ENCODE data around the gene FBXL12.
A peak's percentile ranks its signal among the peaks of the same experiment; 100 is the strongest.
"Not testable (repeated sequence)": the region's sequence is repeated elsewhere in the genome, so short reads cannot be mapped to it uniquely, and the experiment has no call there.

FBXL12 gene

GRCh38 chr19:9847087-9847671 lies 28.3 kb upstream of the FBXL12 start:
- in situ Hi-C loops (cut with HindIII; ENCODE audit: low pct_ligation_motif_present, low sequenced_read_pairs) = no loop called here
- peak; percentile 95 for TF ChIP-seq CTCF (IDR thresholded peaks at IDR 0.05; ENCODE audit: low read depth, low read length, missing control alignments)
- Histone ChIP-seq H3K36me3 (replicated peaks) (peaks cover 32% of the 10 kb centered on the region), H3K27me3 (replicated peaks) (no peaks in the 10 kb centered on the region), H3K4me3 (ENCODE audit: low read depth, low read length) (no peak overlapping the region), H3K27ac (peak overlapping the region; percentile 18)
- peak; percentile 93 for DNase-seq

GRCh38 chr19:9843626-9844273 lies 24.9 kb upstream of the FBXL12 start:
- H3K27ac ChIP-seq; in situ Hi-C loops (cut with HindIII; ENCODE audit: low pct_ligation_motif_present, low sequenced_read_pairs); H3K27me3 ChIP-seq (replicated peaks); DNase-seq; H3K4me3 ChIP-seq (ENCODE audit: low read depth, low read length): not testable (repeated sequence)
- peaks cover 50% of the 10 kb centered on the region for H3K36me3 ChIP-seq (replicated peaks)

- DNase-seq = no peak
- no peak overlapping the region for H3K27ac ChIP-seq
- H3K4me3 ChIP-seq (ENCODE audit: low read depth, low read length) = no peak overlapping the region
- in situ Hi-C loops (cut with HindIII; ENCODE audit: low pct_ligation_motif_present, low sequenced_read_pairs) = no loop called here
- H3K27me3 ChIP-seq (replicated peaks) = no peaks in the 10 kb centered on the region
- peaks cover 49% of the 10 kb centered on the region for H3K36me3 ChIP-seq (replicated peaks)
- TF ChIP-seq CTCF (IDR thresholded peaks at IDR 0.05; ENCODE audit: low read depth, low read length, missing control alignments) = no peak
Measured at GRCh38 chr19:9842834-9843625, 24.2 kb upstream of the FBXL12 start.

- H3K27ac ChIP-seq = no peak overlapping the region
- DNase-seq = no peak
- peaks cover 45% of the 10 kb centered on the region for H3K36me3 ChIP-seq (replicated peaks)
- in situ Hi-C loops (cut with HindIII; ENCODE audit: low pct_ligation_motif_present, low sequenced_read_pairs) = no loop called here
- no peak overlapping the region for H3K4me3 ChIP-seq (ENCODE audit: low read depth, low read length)
- H3K27me3 ChIP-seq (replicated peaks) = no peaks in the 10 kb centered on the region
- TF ChIP-seq CTCF (IDR thresholded peaks at IDR 0.05; ENCODE audit: low read depth, low read length, missing control alignments) = no peak
Measured at GRCh38 chr19:9839415-9839814, 20.5 kb upstream of the FBXL12 start.

- no peak for TF ChIP-seq CTCF (IDR thresholded peaks at IDR 0.05; ENCODE audit: low read depth, low read length, missing control alignments)
- Histone ChIP-seq H3K4me3 (ENCODE audit: low read depth, low read length) (no peak overlapping the region), H3K27me3 (replicated peaks) (no peaks in the 10 kb centered on the region), H3K36me3 (replicated peaks) (peaks cover 34% of the 10 kb centered on the region), H3K27ac (no peak overlapping the region)
- in situ Hi-C loops (cut with HindIII; ENCODE audit: low pct_ligation_motif_present, low sequenced_read_pairs) = no loop called here
- no peak for DNase-seq
Measured at GRCh38 chr19:9838324-9838723, 19.4 kb upstream of the FBXL12 start.

GRCh38 chr19:9836021-9836420 lies 17.1 kb upstream of the FBXL12 start:
- H3K27me3 ChIP-seq (replicated peaks) = no peaks in the 10 kb centered on the region
- no peak overlapping the region for H3K27ac ChIP-seq
- peaks cover 12% of the 10 kb centered on the region for H3K36me3 ChIP-seq (replicated peaks)
- DNase-seq = peak; percentile 40
- TF ChIP-seq CTCF (IDR thresholded peaks at IDR 0.05; ENCODE audit: low read depth, low read length, missing control alignments) = peak; percentile 12
- H3K4me3 ChIP-seq (ENCODE audit: low read depth, low read length) = peak overlapping the region; percentile 78
- in situ Hi-C loops (cut with HindIII; ENCODE audit: low pct_ligation_motif_present, low sequenced_read_pairs) = no loop called here

All from brain microvascular endothelial cell (primary cell).